CD4-positive, alpha-beta T cell treated with Interleukin-4 for 1 hour (primary cell): ENCODE results near the gene PFDN6.
"Not testable (repeated sequence)": the region's sequence is repeated elsewhere in the genome, so short reads cannot be mapped to it uniquely, and the experiment has no call there.

ENCODE experiments used
- DNase-seq, 2 donors: peaks; one replicate each; pipeline ENCODE4 v3.0.0-alpha.2; 2020 to 2022

PFDN6 gene

GRCh38 chr6:33288921-33289783, at the start of gene PFDN6, which contains the start of gene WDR46:
Gene PFDN6, plus strand, starts transcription at chr6:33289601. Its CDS starts 256 bp downstream, at chr6:33289857.
Gene WDR46, minus strand, starts transcription at chr6:33289239. Its CDS starts 69 bp downstream, at chr6:33289170.
- peak; percentile 87 to 90 for DNase-seq

- no peak for DNase-seq
Measured at GRCh38 chr6:33241968-33242367, 47.4 kb upstream of the PFDN6 start.

GRCh38 chr6:33243476-33243875, 45.9 kb upstream of the PFDN6 start:
- DNase-seq: no peak

- DNase-seq: peak; percentile 91
Measured at GRCh38 chr6:33247977-33248642, 41.3 kb upstream of the PFDN6 start.

GRCh38 chr6:33248643-33248931, 40.8 kb upstream of the PFDN6 start:
- no peak for DNase-seq

GRCh38 chr6:33248932-33249731, 40.3 kb upstream of the PFDN6 start:
- DNase-seq: peak; percentile 99

GRCh38 chr6:33249732-33250630, 39.4 kb upstream of the PFDN6 start:
- DNase-seq: no peak

GRCh38 chr6:33250731-33251130, 38.7 kb upstream of the PFDN6 start:
- no peak for DNase-seq

- DNase-seq: no peak
Measured at GRCh38 chr6:33251395-33252012, 37.9 kb upstream of the PFDN6 start.

- no peak for DNase-seq
Measured at GRCh38 chr6:33252759-33253158, 36.6 kb upstream of the PFDN6 start.

GRCh38 chr6:33254591-33254990, 34.8 kb upstream of the PFDN6 start:
- DNase-seq: no peak

GRCh38 chr6:33259032-33259431, 30.4 kb upstream of the PFDN6 start:
- no peak for DNase-seq

GRCh38 chr6:33262490-33262889, 26.9 kb upstream of the PFDN6 start:
- not testable (repeated sequence) for DNase-seq

- DNase-seq: no peak
Measured at GRCh38 chr6:33264015-33264414, 25.4 kb upstream of the PFDN6 start.

- DNase-seq: no peak
Measured at GRCh38 chr6:33271117-33271467, 18.3 kb upstream of the PFDN6 start.

GRCh38 chr6:33271468-33272274, 17.7 kb upstream of the PFDN6 start, which contains the start of the genes RPS18 and VPS52:
Gene RPS18, plus strand, starts transcription at chr6:33272075. Its CDS starts 45 bp downstream, at chr6:33272120.
Gene VPS52, minus strand, starts transcription at chr6:33271876. Its CDS starts 201 bp downstream, at chr6:33271675.
- peak; percentile 97 to 98 for DNase-seq

GRCh38 chr6:33272275-33273128, 16.9 kb upstream of the PFDN6 start:
- DNase-seq: no peak

- DNase-seq: no peak
Measured at GRCh38 chr6:33273129-33273923, 16.1 kb upstream of the PFDN6 start.
